A172 (cell line): ENCODE data around the gene KDM6B. TPM values are rescaled to one million over a fixed set of nuclear protein-coding genes. Genes with fewer than 3 reads are reported as not detected.
"Not testable (repeated sequence)": the region's sequence is repeated elsewhere in the genome, so short reads cannot be mapped to it uniquely, and the experiment has no call there.

ENCODE experiments used
- DNase-seq: peaks from one replicate; pipeline ENCODE4 v3.0.0-alpha.2; 2015; ENCODE audit warnings: low spot score
- total RNA-seq: library from RNA; depleted of rRNA; stranded (reverse); fragments of >200 nt; shearing (Covaris generic); gene quantifications from 2 replicates; pipeline ENCODE4 v1.2.3, GENCODE V29; 2014

KDM6B gene
- total RNA-seq, 1 experiment from 2014 or later: 0.16 TPM

DNA sequence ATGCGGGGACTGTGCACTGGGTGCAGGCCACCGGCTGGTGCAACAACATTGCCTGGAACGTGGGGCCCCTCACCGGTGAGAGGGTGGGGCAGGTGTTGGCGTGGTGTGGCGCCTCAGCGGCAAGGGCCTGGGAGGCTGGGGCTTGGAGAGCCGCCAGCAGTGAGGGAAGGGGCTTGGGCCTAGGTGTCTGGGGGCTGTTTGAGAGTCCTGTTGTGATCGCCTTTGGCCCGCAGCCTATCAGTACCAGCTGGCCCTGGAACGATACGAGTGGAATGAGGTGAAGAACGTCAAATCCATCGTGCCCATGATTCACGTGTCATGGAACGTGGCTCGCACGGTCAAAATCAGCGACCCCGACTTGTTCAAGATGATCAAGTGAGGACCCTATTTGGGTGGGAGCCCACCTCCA is 18.2 kb downstream of the KDM6B start:
- no peak for DNase-seq

DNA sequence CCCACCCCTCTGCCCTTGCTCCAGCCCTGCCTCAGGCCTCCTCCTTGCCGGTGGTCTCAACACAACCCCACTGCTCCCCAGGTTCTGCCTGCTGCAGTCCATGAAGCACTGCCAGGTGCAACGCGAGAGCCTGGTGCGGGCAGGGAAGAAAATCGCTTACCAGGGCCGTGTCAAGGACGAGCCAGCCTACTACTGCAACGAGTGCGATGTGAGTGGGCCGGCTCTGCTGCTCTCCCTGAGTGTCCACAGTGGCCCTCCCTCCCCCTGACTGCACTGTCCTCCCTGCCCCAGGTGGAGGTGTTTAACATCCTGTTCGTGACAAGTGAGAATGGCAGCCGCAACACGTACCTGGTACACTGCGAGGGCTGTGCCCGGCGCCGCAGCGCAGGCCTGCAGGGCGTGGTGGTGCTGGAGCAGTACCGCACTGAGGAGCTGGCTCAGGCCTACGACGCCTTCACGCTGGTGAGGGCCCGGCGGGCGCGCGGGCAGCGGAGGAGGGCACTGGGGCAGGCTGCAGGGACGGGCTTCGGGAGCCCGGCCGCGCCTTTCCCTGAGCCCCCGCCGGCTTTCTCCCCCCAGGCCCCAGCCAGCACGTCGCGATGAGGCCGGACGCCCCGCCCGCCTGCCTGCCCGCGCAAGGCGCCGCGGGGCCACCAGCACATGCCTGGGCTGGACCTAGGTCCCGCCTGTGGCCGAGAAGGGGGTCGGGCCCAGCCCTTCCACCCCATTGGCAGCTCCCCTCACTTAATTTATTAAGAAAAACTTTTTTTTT is 19.1 kb downstream of the KDM6B start:
- no peak for DNase-seq

- DNase-seq: no peak
Observed at GRCh38 chr17:7853691-7854038, 19.6 kb downstream of the KDM6B start.

- DNase-seq: no peak
Observed at GRCh38 chr17:7854078-7854777, 20.2 kb downstream of the KDM6B start.

DNA sequence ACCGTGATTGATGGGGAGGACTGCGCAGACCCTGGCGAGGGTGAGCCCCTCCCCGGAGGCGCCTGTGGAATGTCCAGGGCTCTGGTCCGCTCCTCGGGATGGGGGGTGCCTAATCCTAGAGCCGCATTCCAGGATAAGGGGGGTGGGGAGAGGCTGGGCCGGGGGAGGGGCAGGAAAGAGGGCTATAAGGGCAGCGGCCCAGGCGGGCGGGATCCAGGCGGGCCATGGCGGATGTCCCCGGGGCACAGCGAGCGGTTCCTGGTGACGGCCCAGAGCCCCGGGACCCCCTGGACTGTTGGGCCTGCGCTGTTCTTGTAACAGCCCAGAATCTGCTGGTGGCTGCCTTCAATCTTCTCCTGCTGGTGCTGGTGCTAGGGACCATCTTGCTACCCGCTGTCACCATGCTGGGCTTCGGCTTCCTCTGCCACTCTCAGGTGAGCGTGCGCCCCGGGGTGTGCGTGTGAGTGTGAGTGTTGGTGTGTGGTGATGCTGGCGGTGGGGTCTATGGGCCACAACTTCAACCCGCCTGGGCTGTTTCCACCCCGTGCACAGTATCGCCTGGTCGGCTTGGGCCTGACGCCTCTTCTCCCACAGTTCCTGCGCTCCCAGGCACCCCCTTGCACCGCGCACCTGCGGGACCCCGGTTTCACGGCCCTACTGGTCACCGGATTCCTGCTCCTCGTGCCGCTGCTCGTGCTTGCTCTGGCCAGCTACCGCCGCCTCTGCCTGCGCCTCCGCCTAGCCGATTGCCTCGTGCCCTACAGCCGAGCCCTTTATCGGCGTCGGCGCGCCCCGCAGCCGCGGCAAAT is 21.0 kb downstream of the KDM6B start, which contains the start of gene TMEM88:
Gene TMEM88, plus strand, starts transcription at position 216 of the 809 bp plus-strand sequence. Its CDS starts 9 bp downstream, at position 225.
- DNase-seq: no peak

- no peak for DNase-seq
Observed at GRCh38 chr17:7855660-7856010, 21.6 kb downstream of the KDM6B start.

- DNase-seq: no peak
Observed at GRCh38 chr17:7856011-7856810, 22.2 kb downstream of the KDM6B start.

GRCh38 chr17:7856811-7857712 is 23.0 kb downstream of the KDM6B start, which contains the start of gene NAA38:
NAA38 (minus strand) TSS chr17:7857559; CDS start chr17:7857463, 96 bp downstream.
- peak; percentile 100 for DNase-seq

GRCh38 chr17:7857713-7858521 is 23.9 kb downstream of the KDM6B start, which contains the start of gene CYB5D1:
CYB5D1 (plus strand) TSS chr17:7858003; CDS start chr17:7858135, 132 bp downstream.
- no peak for DNase-seq

- DNase-seq: no peak
Observed at GRCh38 chr17:7858522-7858810, 24.4 kb downstream of the KDM6B start.

GRCh38 chr17:7859028-7859427 is 25.0 kb downstream of the KDM6B start:
- no peak for DNase-seq

DNA sequence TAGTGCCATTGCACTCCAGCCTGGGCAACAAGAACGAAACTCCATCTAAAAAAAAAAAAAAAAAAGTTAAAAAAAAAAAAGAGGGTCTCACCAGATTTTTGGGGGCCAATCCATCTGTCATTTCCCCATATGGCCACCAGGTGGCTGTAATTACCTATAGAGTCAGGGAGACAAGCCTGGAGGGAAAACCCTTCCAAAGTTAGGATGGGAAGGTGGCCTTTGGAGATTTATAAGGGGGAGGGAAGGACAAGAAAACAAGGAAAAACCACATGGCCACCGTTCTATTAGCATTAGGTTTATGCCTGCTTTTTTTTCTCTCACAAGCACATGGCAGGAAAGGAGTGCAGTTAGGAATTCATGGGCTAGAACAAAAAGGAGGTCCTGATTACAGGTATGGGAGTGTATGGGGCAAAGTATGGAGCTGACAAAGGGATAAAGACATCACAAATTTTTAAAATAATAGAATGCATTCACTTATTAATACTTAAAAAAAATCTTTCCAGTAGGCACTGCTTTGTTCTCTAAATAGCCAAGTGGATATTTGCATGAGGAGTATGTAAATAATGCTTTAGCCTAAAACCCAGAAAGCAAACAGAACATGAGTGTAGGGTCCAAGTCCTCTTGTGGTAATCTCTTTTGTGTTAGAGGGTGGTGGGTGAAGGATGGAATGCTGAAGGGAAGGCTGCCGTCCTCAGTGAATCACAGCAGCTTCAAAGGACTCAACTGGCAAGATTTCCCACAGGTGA is 28.8 kb downstream of the KDM6B start:
- DNase-seq: peak; percentile 36

DNA sequence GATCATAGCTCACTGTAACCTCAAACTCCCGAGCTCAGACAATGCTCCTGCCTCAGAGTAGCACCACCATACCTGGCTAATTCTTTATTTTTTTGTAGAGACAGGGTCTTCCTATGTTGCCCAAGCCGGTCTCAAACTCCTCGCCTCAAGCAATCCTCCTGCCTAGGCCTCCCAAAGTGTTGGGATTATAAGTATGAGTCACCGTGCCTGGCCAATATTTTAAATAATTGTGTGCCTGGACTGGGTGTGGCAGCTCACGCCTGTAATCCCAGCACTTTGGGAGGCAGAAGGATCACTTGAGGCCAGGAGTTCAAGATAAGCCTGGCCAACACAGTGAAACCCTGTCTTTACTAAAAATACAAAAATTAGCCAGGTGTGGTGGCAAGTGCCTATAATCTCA is 30.4 kb downstream of the KDM6B start:
- DNase-seq: not testable (repeated sequence)

GRCh38 chr17:7864995-7865650 is 31.1 kb downstream of the KDM6B start:
- DNase-seq: no peak

GRCh38 chr17:7867881-7868329 is 33.9 kb downstream of the KDM6B start:
- no peak for DNase-seq

GRCh38 chr17:7873051-7873450 is 39.0 kb downstream of the KDM6B start:
- DNase-seq: no peak

GRCh38 chr17:7875804-7876370 is 41.9 kb downstream of the KDM6B start:
- no peak for DNase-seq

GRCh38 chr17:7878234-7878633 is 44.2 kb downstream of the KDM6B start:
- DNase-seq: no peak
